ENCODE results near the gene ANAPC16.
"Not testable (repeated sequence)": the region's sequence is repeated elsewhere in the genome, so short reads cannot be mapped to it uniquely, and the experiment has no call there.

The ANAPC16 gene

DNA sequence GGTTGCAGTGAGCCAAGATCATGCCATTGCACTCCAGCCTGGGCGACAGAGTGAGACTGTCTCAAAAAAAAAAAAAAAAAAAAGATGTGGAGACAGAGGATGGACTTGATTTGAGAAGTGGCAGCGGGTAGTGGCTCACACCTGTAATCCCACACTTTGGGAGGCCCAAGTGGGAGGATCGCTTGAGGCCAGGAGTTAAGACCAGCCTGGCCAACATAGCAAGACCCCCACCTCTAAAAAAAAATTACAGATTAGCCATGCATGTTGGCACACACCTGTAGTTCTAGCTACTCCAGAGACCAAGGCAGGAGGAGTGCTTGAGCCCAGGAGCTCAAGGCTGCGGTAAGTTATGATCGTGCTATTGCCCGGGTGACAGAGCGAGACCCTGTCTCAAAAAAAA, 24.6 kb downstream of the ANAPC16 start:
- H3K9me3 ChIP-seq (ENCODE audit: control insufficient read depth, low read length), result no peaks in the 10 kb centered on the region
- H3K27ac ChIP-seq (ENCODE audit: insufficient read depth, low read length, poor library complexity, severe bottlenecking), result no peak overlapping the region
- H3K4me1 ChIP-seq (ENCODE audit: control insufficient read depth, insufficient read depth, low read length, poor library complexity, severe bottlenecking), result peaks cover 25% of the 10 kb centered on the region
- H3K4me3 ChIP-seq (ENCODE audit: insufficient read depth, low read depth, low read length, poor library complexity, severe bottlenecking), result no peak overlapping the region
- H3K36me3 ChIP-seq (ENCODE audit: control insufficient read depth, insufficient read depth, low read length), result peaks cover 14% of the 10 kb centered on the region
- DNase-seq, result no peak
- H3K27me3 ChIP-seq (replicated peaks; ENCODE audit: control insufficient read depth, insufficient read depth, low read length, poor library complexity, severe bottlenecking), result no peaks in the 10 kb centered on the region

DNA sequence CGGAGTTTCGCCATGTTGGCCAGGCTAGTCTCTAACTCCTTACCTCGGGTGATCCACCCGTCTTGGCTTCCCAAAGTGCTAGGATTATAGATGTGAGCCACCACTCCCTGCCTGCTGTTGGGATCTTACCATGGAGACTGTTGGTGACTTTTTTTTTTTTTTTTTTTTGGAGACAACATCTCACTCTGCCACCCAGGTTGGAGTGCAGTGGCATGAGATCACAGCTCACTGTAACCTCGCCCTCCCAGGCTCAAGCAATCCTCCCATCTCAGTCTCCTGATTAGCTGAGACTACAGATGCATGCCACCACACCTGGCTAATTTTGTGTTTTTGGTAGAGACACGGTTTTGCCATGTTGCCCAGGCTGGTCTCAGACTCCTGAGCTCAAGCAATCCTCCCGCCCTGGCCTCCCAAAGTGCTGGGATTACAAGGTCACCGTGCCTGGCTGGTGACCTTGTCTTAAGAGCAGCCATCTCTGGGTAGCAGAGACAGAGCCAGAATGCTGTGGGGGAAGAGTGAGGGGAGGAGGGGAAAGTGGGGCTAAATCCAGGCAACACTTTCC, 26.0 kb downstream of the ANAPC16 start:
- Histone ChIP-seq H3K36me3 (ENCODE audit: control insufficient read depth, insufficient read depth, low read length) (peaks cover 2% of the 10 kb centered on the region), H3K4me1 (ENCODE audit: control insufficient read depth, insufficient read depth, low read length, poor library complexity, severe bottlenecking) (peaks cover 37% of the 10 kb centered on the region), H3K27ac (ENCODE audit: insufficient read depth, low read length, poor library complexity, severe bottlenecking) (no peak overlapping the region), H3K9me3 (ENCODE audit: control insufficient read depth, low read length) (no peaks in the 10 kb centered on the region), H3K27me3 (replicated peaks; ENCODE audit: control insufficient read depth, insufficient read depth, low read length, poor library complexity, severe bottlenecking) (no peaks in the 10 kb centered on the region), H3K4me3 (ENCODE audit: insufficient read depth, low read depth, low read length, poor library complexity, severe bottlenecking) (no peak overlapping the region)
- no peak for DNase-seq

DNA sequence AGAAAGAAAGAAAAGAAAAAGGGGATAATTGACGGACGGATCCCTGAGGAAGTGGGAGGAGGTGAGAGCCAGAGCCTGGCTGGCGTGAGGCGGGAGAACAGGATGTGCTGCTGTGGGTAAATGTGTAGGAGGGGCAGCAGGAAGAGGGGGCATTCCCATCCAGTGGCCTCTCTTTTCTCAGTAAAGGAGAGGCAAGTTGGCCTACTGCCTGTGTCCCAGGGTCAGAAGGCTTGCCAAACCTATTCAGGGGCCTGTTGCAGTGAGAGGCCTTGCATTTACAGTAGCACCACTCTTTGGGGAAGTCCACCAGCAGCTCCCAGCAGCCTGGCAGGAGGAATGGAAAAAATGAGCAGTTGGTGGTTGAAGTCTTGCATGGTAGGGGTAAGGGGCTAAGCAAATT, 26.9 kb downstream of the ANAPC16 start:
- H3K4me3 ChIP-seq (ENCODE audit: insufficient read depth, low read depth, low read length, poor library complexity, severe bottlenecking), result no peak overlapping the region
- DNase-seq, result no peak
- peaks cover 46% of the 10 kb centered on the region for H3K4me1 ChIP-seq (ENCODE audit: control insufficient read depth, insufficient read depth, low read length, poor library complexity, severe bottlenecking)
- no peaks in the 10 kb centered on the region for H3K27me3 ChIP-seq (replicated peaks; ENCODE audit: control insufficient read depth, insufficient read depth, low read length, poor library complexity, severe bottlenecking)
- no peaks in the 10 kb centered on the region for H3K9me3 ChIP-seq (ENCODE audit: control insufficient read depth, low read length)
- H3K27ac ChIP-seq (ENCODE audit: insufficient read depth, low read length, poor library complexity, severe bottlenecking), result no peak overlapping the region
- H3K36me3 ChIP-seq (ENCODE audit: control insufficient read depth, insufficient read depth, low read length), result no peaks in the 10 kb centered on the region

DNA sequence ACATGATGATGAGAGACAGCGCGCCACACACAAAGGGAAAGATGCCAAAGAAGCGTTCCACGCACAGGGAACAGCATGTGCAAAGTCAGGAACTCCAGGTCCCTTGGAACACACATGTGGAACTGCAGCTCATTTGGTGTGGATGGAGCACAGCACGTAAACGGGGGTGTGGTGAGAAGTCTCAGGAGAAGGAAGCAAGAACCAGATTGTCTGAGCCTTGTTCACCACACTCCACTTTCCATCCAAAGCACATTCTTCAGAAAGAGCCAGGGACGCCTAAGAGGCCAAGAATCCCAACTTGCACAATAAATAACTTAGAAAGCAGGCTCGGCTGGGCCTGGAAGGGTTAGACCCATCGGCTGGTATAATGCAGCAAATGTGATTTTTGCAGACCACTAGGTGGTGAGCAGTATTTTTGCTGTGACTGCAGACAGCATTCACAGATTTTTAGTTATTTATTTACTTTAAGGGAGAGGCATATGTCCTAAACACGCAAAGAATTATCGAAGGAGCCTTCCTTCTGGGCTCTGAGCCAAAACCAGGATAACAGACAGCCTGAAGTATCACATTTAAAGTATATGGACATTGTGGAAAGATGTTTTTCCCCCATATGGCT, 28.1 kb downstream of the ANAPC16 start:
- Histone ChIP-seq H3K27ac (ENCODE audit: insufficient read depth, low read length, poor library complexity, severe bottlenecking) (no peak overlapping the region), H3K36me3 (ENCODE audit: control insufficient read depth, insufficient read depth, low read length) (no peaks in the 10 kb centered on the region), H3K9me3 (ENCODE audit: control insufficient read depth, low read length) (no peaks in the 10 kb centered on the region), H3K4me3 (ENCODE audit: insufficient read depth, low read depth, low read length, poor library complexity, severe bottlenecking) (no peak overlapping the region), H3K4me1 (ENCODE audit: control insufficient read depth, insufficient read depth, low read length, poor library complexity, severe bottlenecking) (peaks cover 58% of the 10 kb centered on the region), H3K27me3 (replicated peaks; ENCODE audit: control insufficient read depth, insufficient read depth, low read length, poor library complexity, severe bottlenecking) (no peaks in the 10 kb centered on the region)
- no peak for DNase-seq

DNA sequence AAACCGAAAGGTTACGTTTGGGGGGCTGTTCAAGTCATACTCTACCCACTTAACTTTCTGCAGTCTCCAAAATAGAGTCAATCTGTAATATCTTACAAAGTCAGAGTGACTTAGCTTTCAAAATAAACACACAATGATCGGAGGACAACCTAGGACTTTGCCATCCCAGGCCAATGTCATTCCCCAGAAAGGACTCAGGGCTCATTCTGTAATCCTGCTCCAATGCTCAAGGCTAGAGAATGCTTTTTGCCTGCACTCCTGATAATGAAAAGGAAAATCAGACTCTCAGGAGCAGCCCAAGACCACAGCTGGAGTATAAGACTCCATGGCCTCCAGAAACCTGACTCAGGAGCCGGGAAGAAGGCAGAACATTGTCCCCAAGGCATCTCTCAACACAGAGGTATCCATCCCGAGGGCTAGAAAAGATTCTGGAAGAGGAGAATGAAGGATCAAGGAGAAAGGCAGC, 28.8 kb downstream of the ANAPC16 start:
- Histone ChIP-seq H3K36me3 (ENCODE audit: control insufficient read depth, insufficient read depth, low read length) (no peaks in the 10 kb centered on the region), H3K4me3 (ENCODE audit: insufficient read depth, low read depth, low read length, poor library complexity, severe bottlenecking) (no peak overlapping the region), H3K27ac (ENCODE audit: insufficient read depth, low read length, poor library complexity, severe bottlenecking) (no peak overlapping the region), H3K9me3 (ENCODE audit: control insufficient read depth, low read length) (no peaks in the 10 kb centered on the region), H3K27me3 (replicated peaks; ENCODE audit: control insufficient read depth, insufficient read depth, low read length, poor library complexity, severe bottlenecking) (no peaks in the 10 kb centered on the region), H3K4me1 (ENCODE audit: control insufficient read depth, insufficient read depth, low read length, poor library complexity, severe bottlenecking) (peaks cover 62% of the 10 kb centered on the region)
- no peak for DNase-seq

- peaks cover 75% of the 10 kb centered on the region for H3K4me1 ChIP-seq (ENCODE audit: control insufficient read depth, insufficient read depth, low read length, poor library complexity, severe bottlenecking)
- H3K27ac ChIP-seq (ENCODE audit: insufficient read depth, low read length, poor library complexity, severe bottlenecking), result no peak overlapping the region
- H3K4me3 ChIP-seq (ENCODE audit: insufficient read depth, low read depth, low read length, poor library complexity, severe bottlenecking), result no peak overlapping the region
- DNase-seq, result no peak
- H3K27me3 ChIP-seq (replicated peaks; ENCODE audit: control insufficient read depth, insufficient read depth, low read length, poor library complexity, severe bottlenecking), result no peaks in the 10 kb centered on the region
- H3K36me3 ChIP-seq (ENCODE audit: control insufficient read depth, insufficient read depth, low read length), result no peaks in the 10 kb centered on the region
- H3K9me3 ChIP-seq (ENCODE audit: control insufficient read depth, low read length), result no peaks in the 10 kb centered on the region
These were observed 30.2 kb downstream of the ANAPC16 start for GRCh38 chr10:72245949-72246525.

GRCh38 chr10:72248468-72249151, 32.8 kb downstream of the ANAPC16 start:
- Histone ChIP-seq H3K27ac (ENCODE audit: insufficient read depth, low read length, poor library complexity, severe bottlenecking) (peak overlapping the region; percentile 62), H3K4me1 (ENCODE audit: control insufficient read depth, insufficient read depth, low read length, poor library complexity, severe bottlenecking) (peaks cover 74% of the 10 kb centered on the region)

GRCh38 chr10:72249176-72249862, 33.5 kb downstream of the ANAPC16 start:
- H3K27me3 ChIP-seq (replicated peaks; ENCODE audit: control insufficient read depth, insufficient read depth, low read length, poor library complexity, severe bottlenecking); H3K9me3 ChIP-seq (ENCODE audit: control insufficient read depth, low read length); H3K36me3 ChIP-seq (ENCODE audit: control insufficient read depth, insufficient read depth, low read length); DNase-seq: not testable (repeated sequence)
- Histone ChIP-seq H3K4me3 (ENCODE audit: insufficient read depth, low read depth, low read length, poor library complexity, severe bottlenecking) (peak overlapping the region; percentile 19), H3K4me1 (ENCODE audit: control insufficient read depth, insufficient read depth, low read length, poor library complexity, severe bottlenecking) (peaks cover 67% of the 10 kb centered on the region), H3K27ac (ENCODE audit: insufficient read depth, low read length, poor library complexity, severe bottlenecking) (peak overlapping the region; percentile 62)

More at GRCh38 chr10:72248468-72249151, 32.8 kb downstream of the ANAPC16 start:
- Histone ChIP-seq H3K9me3 (ENCODE audit: control insufficient read depth, low read length) (no peaks in the 10 kb centered on the region), H3K4me3 (ENCODE audit: insufficient read depth, low read depth, low read length, poor library complexity, severe bottlenecking) (peak overlapping the region; percentile 19), H3K27me3 (replicated peaks; ENCODE audit: control insufficient read depth, insufficient read depth, low read length, poor library complexity, severe bottlenecking) (no peaks in the 10 kb centered on the region), H3K36me3 (ENCODE audit: control insufficient read depth, insufficient read depth, low read length) (no peaks in the 10 kb centered on the region)
- peak; percentile 43 to 55 (median 51) for DNase-seq

GRCh38 chr10:72250666-72251065, 34.9 kb downstream of the ANAPC16 start:
- no peaks in the 10 kb centered on the region for H3K9me3 ChIP-seq (ENCODE audit: control insufficient read depth, low read length)
- H3K4me1 ChIP-seq (ENCODE audit: control insufficient read depth, insufficient read depth, low read length, poor library complexity, severe bottlenecking), result peaks cover 66% of the 10 kb centered on the region
- peak overlapping the region; percentile 28 for H3K27ac ChIP-seq (ENCODE audit: insufficient read depth, low read length, poor library complexity, severe bottlenecking)
- H3K4me3 ChIP-seq (ENCODE audit: insufficient read depth, low read depth, low read length, poor library complexity, severe bottlenecking), result no peak overlapping the region
- no peak for DNase-seq
- no peaks in the 10 kb centered on the region for H3K36me3 ChIP-seq (ENCODE audit: control insufficient read depth, insufficient read depth, low read length)
- H3K27me3 ChIP-seq (replicated peaks; ENCODE audit: control insufficient read depth, insufficient read depth, low read length, poor library complexity, severe bottlenecking), result no peaks in the 10 kb centered on the region

Measured in effector memory CD4-positive, alpha-beta T cell (primary cell).